Endothelial cell of umbilical vein (primary cell): ENCODE results near the gene CILP2. TPM values are rescaled to one million over a fixed set of nuclear protein-coding genes. Genes with fewer than 3 reads are reported as not detected.

ENCODE experiments used
- BruUV-seq: library from RNA; stranded (reverse); fragments of 400-500 nt; replicated peaks from 2 replicates; lab custom pipeline; 2021; lab: Mats Ljungman, UMichigan
- CTCF ChIA-PET: fragments of 300-600, 350-600 bp; sonication (Branson Sonifier 250); formaldehyde crosslinking; loops from one replicate; lab custom pipeline; 2021; ENCODE audit warnings: antibody characterized with exemption, inconsistent platforms; lab: Charles Lee
- POLR2A ChIA-PET: fragments of 300-600, 350-600 bp; sonication (Branson Sonifier 250); formaldehyde crosslinking; loops from one replicate; lab custom pipeline; 2021; ENCODE audit warnings: antibody characterized with exemption, inconsistent platforms; lab: Charles Lee
- DNase-seq: peaks from one replicate; pipeline ENCODE4 v3.0.0-alpha.2; 2011; ENCODE audit warnings: low read depth, low spot score
- FAIRE-seq: peaks from 2 replicates; lab custom pipeline; 2011; peaks lifted over from hg19 to GRCh38; lab: Jason Lieb, UNC
- H2AFZ ChIP-seq: 2 replicates; pipeline ENCODE4 v1.6.0; 2012; ENCODE audit warnings: low read depth, low read length, control low read depth, inconsistent platforms
- H3K27ac ChIP-seq: 2 replicates; pipeline ENCODE4 v1.5.1; 2011; ENCODE audit warnings: low read depth, mild to moderate bottlenecking, control low read depth, low read length, moderate library complexity; ENCODE audit not compliant: insufficient read depth
- H3K27me3 ChIP-seq, 2 experiments: 2 replicates each; pipeline versions ENCODE4 v1.6.0 to v1.6.1; 2011; ENCODE audit warnings: low read length in 2 of 2, mixed read lengths in 1 of 2; ENCODE audit not compliant: control insufficient read depth in 2 of 2, insufficient read depth in 2 of 2
- H3K36me3 ChIP-seq, 2 experiments: 2 replicates in 1 of 2; 3 replicates in 1 of 2; pipeline ENCODE4 v1.5.1; 2011; ENCODE audit warnings: low read length in 2 of 2, mild to moderate bottlenecking in 1 of 2, moderate library complexity in 1 of 2; ENCODE audit not compliant: control insufficient read depth in 2 of 2, insufficient read depth in 2 of 2; ENCODE audit errors: extremely low read depth in 1 of 2
- H3K4me1 ChIP-seq: 3 replicates; pipeline ENCODE4 v1.5.1; 2011; ENCODE audit warnings: mild to moderate bottlenecking, low read length; ENCODE audit not compliant: control insufficient read depth, insufficient read depth; ENCODE audit errors: extremely low read depth
- H3K4me2 ChIP-seq: 2 replicates; pipeline ENCODE4 v1.6.1; 2011; ENCODE audit warnings: low read length, control low read depth, mixed read lengths; ENCODE audit not compliant: insufficient read depth
- H3K4me3 ChIP-seq, 3 experiments: fragments of 200-600 bp in 1 of 3; sonication (generic), shearing (Covaris generic) in 1 of 3; replicated peaks in 1 of 3; 2 replicates each; pipeline ENCODE4 v1.5.1; 2011 to 2016; ENCODE audit warnings: control low read depth in 3 of 3, low read length in 3 of 3, mild to moderate bottlenecking in 2 of 3, inconsistent platforms in 1 of 3, low read depth in 1 of 3, moderate library complexity in 1 of 3; ENCODE audit not compliant: insufficient read depth in 1 of 3
- H3K79me2 ChIP-seq: 2 replicates; pipeline ENCODE4 v1.6.0; 2012; ENCODE audit warnings: low read length, inconsistent platforms; ENCODE audit not compliant: control insufficient read depth, insufficient read depth
- H3K9ac ChIP-seq: replicated peaks from 2 replicates; pipeline ENCODE3; 2011; ENCODE audit warnings: low read length, control low read depth; ENCODE audit not compliant: insufficient read depth; ENCODE audit errors: extremely low read depth
- H3K9me1 ChIP-seq: replicated peaks from 3 replicates; pipeline ENCODE4 v1.6.0; 2011; ENCODE audit warnings: mild to moderate bottlenecking, low read length; ENCODE audit not compliant: control insufficient read depth, insufficient read depth; ENCODE audit errors: extremely low read depth
- H3K9me3 ChIP-seq: replicated peaks from 2 replicates; pipeline ENCODE4 v1.5.1; 2012; ENCODE audit warnings: low read length, inconsistent platforms; ENCODE audit not compliant: control insufficient read depth, insufficient read depth
- H4K20me1 ChIP-seq: replicated peaks from 2 replicates; pipeline ENCODE3; 2011; ENCODE audit warnings: mild to moderate bottlenecking, low read length; ENCODE audit not compliant: control insufficient read depth, insufficient read depth; ENCODE audit errors: extremely low read depth
- EZH2 ChIP-seq: IDR thresholded peaks from 2 replicates; pipeline ENCODE4 v1.6.1; 2012; ENCODE audit warnings: borderline replicate concordance, low read depth, mild to moderate bottlenecking, moderate library complexity, low read length, inconsistent platforms; ENCODE audit not compliant: severe bottlenecking
- FOS ChIP-seq: IDR thresholded peaks from 2 replicates; pipeline ENCODE4 v1.6.1; 2011; ENCODE audit warnings: mild to moderate bottlenecking, low read length, moderate library complexity, borderline replicate concordance; ENCODE audit not compliant: insufficient read depth
- GATA2 ChIP-seq: IDR thresholded peaks from 2 replicates; pipeline ENCODE4 v1.7.0; 2011; ENCODE audit warnings: low read depth, mild to moderate bottlenecking, moderate library complexity, mixed read lengths, low read length; ENCODE audit not compliant: insufficient read length, insufficient read depth
- JUN ChIP-seq: IDR thresholded peaks from 2 replicates; pipeline ENCODE4 v1.6.1; 2011; ENCODE audit warnings: borderline replicate concordance, low read depth; ENCODE audit not compliant: insufficient read length, insufficient read depth
- MYC ChIP-seq: IDR thresholded peaks from one replicate; pipeline ENCODE4 v1.6.1; 2011; ENCODE audit warnings: mild to moderate bottlenecking, low read depth, low read length
- POLR2A ChIP-seq: IDR thresholded peaks from 2 replicates; pipeline ENCODE4 v1.6.1; 2012; ENCODE audit warnings: low read depth, mild to moderate bottlenecking, control low read depth, low read length
- POLR2AphosphoS5 ChIP-seq: IDR thresholded peaks from 2 replicates; pipeline ENCODE4 v1.6.1; 2012; ENCODE audit warnings: low read depth, mild to moderate bottlenecking, control low read depth, low read length, moderate library complexity; ENCODE audit not compliant: insufficient read depth
- dilution Hi-C: fragments of 300-500 bp; cut with MboI; formaldehyde crosslinking; loops from one replicate; pipeline ENCODE4 v1.15.0; 2019; ENCODE audit warnings: low sequenced_read_pairs; ENCODE audit not compliant: extremely low pct_ligation_motif_present
- intact Hi-C: fragments of 100-400 bp; cut with micrococcal nuclease; formaldehyde crosslinking; loops from one replicate; pipeline ENCODE4 v1.10.0; 2022
- polyA plus RNA-seq, 4 experiments: library from polyadenylated mRNA; depleted of rRNA in 3 of 4; stranded (reverse) in 3 of 4; unstranded in 1 of 4; fragments of >200 nt; gene quantifications; 2 replicates each; pipeline versions ENCODE4 v1.2.1 to v1.2.3, GENCODE V29; 2011 to 2012; ENCODE audit warnings: missing spikeins in 1 of 4
- total RNA-seq: library from RNA; stranded (reverse); gene quantifications from 2 replicates; pipeline ENCODE4 v1.2.3, GENCODE V29; 2021
- TF ChIP-seq, protein P1 (sequence below): IDR thresholded peaks from 2 replicates; pipeline ENCODE4 v1.6.1; 2011; ENCODE audit not compliant: insufficient read depth, insufficient read length
- TF ChIP-seq, protein P2 (sequence below), 2 donors: IDR thresholded peaks; 1 replicate in 1 of 2; 2 replicates in 1 of 2; pipeline ENCODE4 v1.5.1; 2011; ENCODE audit warnings: low read length in 2 of 2, mild to moderate bottlenecking in 2 of 2, moderate library complexity in 2 of 2, control low read depth in 1 of 2, inconsistent platforms in 1 of 2, low read depth in 1 of 2; ENCODE audit not compliant: insufficient read depth in 1 of 2; ENCODE audit errors: extremely low read depth in 1 of 2

The CILP2 gene
- total and polyA plus RNA-seq, 2 donors (not counting 3 experiments of a cell fraction or from before 2014, with no cell fraction given), result 0.01 TPM; not detected in 1

DNA sequence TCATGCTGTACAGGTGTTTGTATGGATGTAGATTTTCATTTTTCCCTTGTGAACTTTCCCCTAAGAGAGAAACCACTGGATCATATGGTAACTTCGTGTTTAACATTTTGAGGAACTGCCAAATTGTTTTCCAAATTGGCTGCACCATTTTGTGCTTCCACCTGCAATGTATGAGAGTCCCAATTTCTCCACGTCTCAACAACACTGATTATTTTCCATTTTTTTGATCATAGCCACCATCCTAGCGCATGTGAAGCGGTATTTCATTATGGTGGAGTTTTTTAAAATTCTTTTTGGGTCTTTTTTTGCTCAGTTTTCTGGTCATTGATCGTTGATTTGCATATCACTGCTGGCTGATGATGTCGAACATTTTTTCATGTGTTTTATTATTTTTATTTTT lies 17.1 kb upstream of the CILP2 start:
- dilution Hi-C loops, result no loop called here
- H3K9ac ChIP-seq, result no peak overlapping the region
- no peaks in the 10 kb centered on the region for H4K20me1 ChIP-seq
- DNase-seq (no peak), FAIRE-seq (no peak)
- POLR2A ChIA-PET, result no interaction called here
- H3K4me2 ChIP-seq, result no peak overlapping the region
- TF ChIP-seq POLR2AphosphoS5, result no peak
- no peaks in the 10 kb centered on the region for H3K9me1 ChIP-seq
- BruUV-seq, result no TSS peak
- H3K4me3 ChIP-seq, result no peak overlapping the region
- intact Hi-C loops, result no loop called here
- no peaks in the 10 kb centered on the region for H3K9me3 ChIP-seq
- H3K27ac ChIP-seq, result no peak overlapping the region
- peaks cover 3 to 4% of the 10 kb centered on the region in 2 experiments for H3K36me3 ChIP-seq
- peaks cover 26% of the 10 kb centered on the region for H3K79me2 ChIP-seq
- H3K4me1 ChIP-seq, result peaks cover 6% of the 10 kb centered on the region
- H3K27me3 ChIP-seq, result no peaks in the 10 kb centered on the region
- CTCF ChIA-PET, result no interaction called here
- H2AFZ ChIP-seq, result no peak overlapping the region

DNA sequence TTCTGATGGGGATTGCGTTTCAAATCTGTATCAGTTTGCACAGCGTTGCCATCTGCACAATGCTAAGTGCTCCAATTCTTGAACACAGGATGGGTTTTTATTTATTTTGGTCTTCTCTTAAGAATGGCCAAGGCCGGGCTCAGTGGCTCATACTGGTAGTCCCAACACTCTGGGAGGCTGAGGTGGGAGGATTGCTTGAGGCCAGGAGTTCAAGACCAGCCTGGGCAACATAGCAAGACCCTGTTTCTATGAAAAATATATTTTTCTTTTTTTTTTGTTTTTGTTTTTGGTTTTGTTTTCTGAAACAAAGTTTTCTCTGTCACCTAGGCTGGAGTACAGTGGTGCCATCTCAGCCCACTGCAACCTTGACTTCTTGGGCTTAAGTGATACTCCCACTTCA lies 14.9 kb upstream of the CILP2 start:
- Histone ChIP-seq H3K4me1 (no peaks in the 10 kb centered on the region), H3K27ac (no peak overlapping the region), H3K27me3 (no peaks in the 10 kb centered on the region), H3K9me1 (no peaks in the 10 kb centered on the region), H3K9me3 (no peaks in the 10 kb centered on the region), H3K36me3 (peaks cover 3 to 4% of the 10 kb centered on the region in 2 experiments), H3K79me2 (peaks cover 14% of the 10 kb centered on the region), H3K4me3 (no peak overlapping the region), H3K9ac (no peak overlapping the region), H2AFZ (no peak overlapping the region), H3K4me2 (no peak overlapping the region), H4K20me1 (no peaks in the 10 kb centered on the region)
- dilution Hi-C loops (no loop called here), intact Hi-C loops (no loop called here)
- DNase-seq (no peak), FAIRE-seq (no peak)
- ChIA-PET CTCF (no interaction called here), POLR2A (no interaction called here)
- no TSS peak for BruUV-seq
- TF ChIP-seq FOS, result no peak
- TF ChIP-seq POLR2A, result no peak
- no peak for TF ChIP-seq POLR2AphosphoS5
- no peak for TF ChIP-seq EZH2
- TF ChIP-seq GATA2, result no peak
- TF ChIP-seq, protein P1, sequence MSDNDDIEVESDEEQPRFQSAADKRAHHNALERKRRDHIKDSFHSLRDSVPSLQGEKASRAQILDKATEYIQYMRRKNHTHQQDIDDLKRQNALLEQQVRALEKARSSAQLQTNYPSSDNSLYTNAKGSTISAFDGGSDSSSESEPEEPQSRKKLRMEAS, result no peak
- TF ChIP-seq JUN, result no peak
- TF ChIP-seq, protein P2, sequence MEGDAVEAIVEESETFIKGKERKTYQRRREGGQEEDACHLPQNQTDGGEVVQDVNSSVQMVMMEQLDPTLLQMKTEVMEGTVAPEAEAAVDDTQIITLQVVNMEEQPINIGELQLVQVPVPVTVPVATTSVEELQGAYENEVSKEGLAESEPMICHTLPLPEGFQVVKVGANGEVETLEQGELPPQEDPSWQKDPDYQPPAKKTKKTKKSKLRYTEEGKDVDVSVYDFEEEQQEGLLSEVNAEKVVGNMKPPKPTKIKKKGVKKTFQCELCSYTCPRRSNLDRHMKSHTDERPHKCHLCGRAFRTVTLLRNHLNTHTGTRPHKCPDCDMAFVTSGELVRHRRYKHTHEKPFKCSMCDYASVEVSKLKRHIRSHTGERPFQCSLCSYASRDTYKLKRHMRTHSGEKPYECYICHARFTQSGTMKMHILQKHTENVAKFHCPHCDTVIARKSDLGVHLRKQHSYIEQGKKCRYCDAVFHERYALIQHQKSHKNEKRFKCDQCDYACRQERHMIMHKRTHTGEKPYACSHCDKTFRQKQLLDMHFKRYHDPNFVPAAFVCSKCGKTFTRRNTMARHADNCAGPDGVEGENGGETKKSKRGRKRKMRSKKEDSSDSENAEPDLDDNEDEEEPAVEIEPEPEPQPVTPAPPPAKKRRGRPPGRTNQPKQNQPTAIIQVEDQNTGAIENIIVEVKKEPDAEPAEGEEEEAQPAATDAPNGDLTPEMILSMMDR (IDR thresholded peaks at IDR 0.05; ENCODE audit: extremely low read depth in 1 of 2, insufficient read depth in 1 of 2, low read depth in 1 of 2, low read length in 2 of 2), result no peak
- TF ChIP-seq MYC, result no peak
